GM12878 (cell line): ENCODE measurements around the gene SCGB3A2.

ENCODE experiments used
- BHLHE40 ChIP-seq, 2 experiments: fragments of 450-650 bp in 1 of 2; IDR thresholded peaks; 2 replicates each; pipeline ENCODE4 v1.6.1; 2011 to 2017; ENCODE audit warnings: low read depth in 2 of 2, borderline replicate concordance in 1 of 2, improper control_type of control experiment in 1 of 2, low read length in 1 of 2, mild to moderate bottlenecking in 1 of 2
- CTCF ChIP-seq, 3 experiments: IDR thresholded peaks in 2 of 3; conservative IDR thresholded peaks in 1 of 3; 2 replicates each; pipeline ENCODE4 v1.5.1; 2011; ENCODE audit warnings: low read depth in 3 of 3, low read length in 3 of 3, mild to moderate bottlenecking in 3 of 3, control low read depth in 2 of 3, moderate library complexity in 2 of 3, inconsistent platforms in 1 of 3, mixed read lengths in 1 of 3; ENCODE audit not compliant: control insufficient read depth in 2 of 3, insufficient read depth in 1 of 3; ENCODE audit errors: extremely low read depth in 1 of 3
- CUX1 ChIP-seq: IDR thresholded peaks from 2 replicates; pipeline ENCODE4 v1.6.1; 2012; ENCODE audit warnings: improper control_type of control experiment, low read depth, low read length; ENCODE audit not compliant: insufficient replicate concordance
- MYC ChIP-seq: IDR thresholded peaks from 2 replicates; pipeline ENCODE4 v1.6.1; 2011; ENCODE audit warnings: mild to moderate bottlenecking, low read length, moderate library complexity, inconsistent platforms; ENCODE audit not compliant: insufficient read depth, insufficient replicate concordance, insufficient read length, severe bottlenecking
- PML ChIP-seq: IDR thresholded peaks from 2 replicates; pipeline ENCODE4 v1.6.1; 2012; ENCODE audit warnings: low read length, inconsistent platforms
- POLR2A ChIP-seq: IDR thresholded peaks from 2 replicates; pipeline ENCODE4 v1.6.1; 2011; ENCODE audit warnings: low read depth, mild to moderate bottlenecking, low read length
- POLR2AphosphoS5 ChIP-seq: IDR thresholded peaks from 2 replicates; pipeline ENCODE4 v1.6.1; 2011; ENCODE audit warnings: mild to moderate bottlenecking, low read length, inconsistent platforms
- ZBED1 ChIP-seq: IDR thresholded peaks from 2 replicates; pipeline ENCODE4 v1.6.1; 2016; ENCODE audit warnings: borderline replicate concordance
- ZNF274 ChIP-seq: IDR thresholded peaks from one replicate; pipeline ENCODE4 v1.8.0; 2011; ENCODE audit not compliant: insufficient read length, insufficient read depth
- TF ChIP-seq, protein P1 (sequence below): IDR thresholded peaks from 2 replicates; pipeline ENCODE4 v1.6.1; 2012; ENCODE audit warnings: mild to moderate bottlenecking, low read depth, low read length

GRCh38 chr5:147901599-147902039 is 23.1 kb downstream of the SCGB3A2 start:
- TF ChIP-seq ZBED1 (no peak), ZNF274 (no peak), CTCF (IDR thresholded peaks at IDR 0.05 in 2 of 3, conservative IDR thresholded peaks at IDR 0.05 in 1 of 3; ENCODE audit: control insufficient read depth in 2 of 3, extremely low read depth in 1 of 3, insufficient read depth in 1 of 3, low read depth in 3 of 3, low read length in 3 of 3) (no peak), MYC (no peak), CUX1 (no peak), BHLHE40 (IDR thresholded peaks at IDR 0.05; ENCODE audit: borderline replicate concordance in 1 of 2, low read depth in 2 of 2, low read length in 1 of 2) (no peak), PML (no peak), POLR2A (no peak), POLR2AphosphoS5 (no peak)
- TF ChIP-seq, protein P1, sequence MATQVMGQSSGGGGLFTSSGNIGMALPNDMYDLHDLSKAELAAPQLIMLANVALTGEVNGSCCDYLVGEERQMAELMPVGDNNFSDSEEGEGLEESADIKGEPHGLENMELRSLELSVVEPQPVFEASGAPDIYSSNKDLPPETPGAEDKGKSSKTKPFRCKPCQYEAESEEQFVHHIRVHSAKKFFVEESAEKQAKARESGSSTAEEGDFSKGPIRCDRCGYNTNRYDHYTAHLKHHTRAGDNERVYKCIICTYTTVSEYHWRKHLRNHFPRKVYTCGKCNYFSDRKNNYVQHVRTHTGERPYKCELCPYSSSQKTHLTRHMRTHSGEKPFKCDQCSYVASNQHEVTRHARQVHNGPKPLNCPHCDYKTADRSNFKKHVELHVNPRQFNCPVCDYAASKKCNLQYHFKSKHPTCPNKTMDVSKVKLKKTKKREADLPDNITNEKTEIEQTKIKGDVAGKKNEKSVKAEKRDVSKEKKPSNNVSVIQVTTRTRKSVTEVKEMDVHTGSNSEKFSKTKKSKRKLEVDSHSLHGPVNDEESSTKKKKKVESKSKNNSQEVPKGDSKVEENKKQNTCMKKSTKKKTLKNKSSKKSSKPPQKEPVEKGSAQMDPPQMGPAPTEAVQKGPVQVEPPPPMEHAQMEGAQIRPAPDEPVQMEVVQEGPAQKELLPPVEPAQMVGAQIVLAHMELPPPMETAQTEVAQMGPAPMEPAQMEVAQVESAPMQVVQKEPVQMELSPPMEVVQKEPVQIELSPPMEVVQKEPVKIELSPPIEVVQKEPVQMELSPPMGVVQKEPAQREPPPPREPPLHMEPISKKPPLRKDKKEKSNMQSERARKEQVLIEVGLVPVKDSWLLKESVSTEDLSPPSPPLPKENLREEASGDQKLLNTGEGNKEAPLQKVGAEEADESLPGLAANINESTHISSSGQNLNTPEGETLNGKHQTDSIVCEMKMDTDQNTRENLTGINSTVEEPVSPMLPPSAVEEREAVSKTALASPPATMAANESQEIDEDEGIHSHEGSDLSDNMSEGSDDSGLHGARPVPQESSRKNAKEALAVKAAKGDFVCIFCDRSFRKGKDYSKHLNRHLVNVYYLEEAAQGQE = no peak
